Measurements from ENCODE around the gene CAMSAP3.

The CAMSAP3 gene

GRCh38 chr19:7560255-7560654 is 35.4 kb upstream of the CAMSAP3 start:
- TF ChIP-seq CTCF (conservative IDR thresholded peaks at IDR 0.05; ENCODE audit: control insufficient read depth, insufficient read depth, low read depth, low read length), result no peak
- DNase-seq (ENCODE audit: low read depth), result no peak
- H3K4me3 ChIP-seq (ENCODE audit: control insufficient read depth, low read depth, low read length), result no peak overlapping the region

- no peak for TF ChIP-seq CTCF (conservative IDR thresholded peaks at IDR 0.05; ENCODE audit: control insufficient read depth, insufficient read depth, low read depth, low read length)
Measured at GRCh38 chr19:7561325-7561724, 34.3 kb upstream of the CAMSAP3 start.

GRCh38 chr19:7562646-7563393 is 32.8 kb upstream of the CAMSAP3 start:
- no peak overlapping the region for H3K4me3 ChIP-seq (ENCODE audit: control insufficient read depth, low read depth, low read length)
- TF ChIP-seq CTCF (conservative IDR thresholded peaks at IDR 0.05; ENCODE audit: control insufficient read depth, insufficient read depth, low read depth, low read length), result no peak
- no peak for DNase-seq (ENCODE audit: low read depth)

More at GRCh38 chr19:7561325-7561724, 34.3 kb upstream of the CAMSAP3 start:
- no peak for DNase-seq (ENCODE audit: low read depth)
- H3K4me3 ChIP-seq (ENCODE audit: control insufficient read depth, low read depth, low read length), result no peak overlapping the region

GRCh38 chr19:7564866-7565265 is 30.8 kb upstream of the CAMSAP3 start:
- TF ChIP-seq CTCF (conservative IDR thresholded peaks at IDR 0.05; ENCODE audit: control insufficient read depth, insufficient read depth, low read depth, low read length), result no peak
- no peak for DNase-seq (ENCODE audit: low read depth)
- H3K4me3 ChIP-seq (ENCODE audit: control insufficient read depth, low read depth, low read length), result no peak overlapping the region

- no peak for DNase-seq (ENCODE audit: low read depth)
- H3K4me3 ChIP-seq (ENCODE audit: control insufficient read depth, low read depth, low read length), result no peak overlapping the region
- TF ChIP-seq CTCF (conservative IDR thresholded peaks at IDR 0.05; ENCODE audit: control insufficient read depth, insufficient read depth, low read depth, low read length), result no peak
Measured at GRCh38 chr19:7565332-7565731, 30.3 kb upstream of the CAMSAP3 start.

- no peak for DNase-seq (ENCODE audit: low read depth)
- TF ChIP-seq CTCF (conservative IDR thresholded peaks at IDR 0.05; ENCODE audit: control insufficient read depth, insufficient read depth, low read depth, low read length), result no peak
- no peak overlapping the region for H3K4me3 ChIP-seq (ENCODE audit: control insufficient read depth, low read depth, low read length)
Measured at GRCh38 chr19:7570761-7571160, 24.9 kb upstream of the CAMSAP3 start.
